ENCODE results near the gene SHROOM1.
"Not testable (repeated sequence)": the region's sequence is repeated elsewhere in the genome, so short reads cannot be mapped to it uniquely, and the experiment has no call there.

The SHROOM1 gene

GRCh38 chr5:132822650-132823480, 7.6 kb downstream of the SHROOM1 start:
- DNase-seq: no peak

- DNase-seq: no peak
Measured at GRCh38 chr5:132821791-132822190, 8.7 kb downstream of the SHROOM1 start.

GRCh38 chr5:132821350-132821749, 9.1 kb downstream of the SHROOM1 start:
- no peak for DNase-seq

GRCh38 chr5:132820162-132820754, 10.2 kb downstream of the SHROOM1 start:
- peak; percentile 70 to 98 for DNase-seq

GRCh38 chr5:132819468-132819867, 11.0 kb downstream of the SHROOM1 start:
- DNase-seq: no peak

GRCh38 chr5:132817011-132817410, 13.4 kb downstream of the SHROOM1 start:
- DNase-seq: no peak

- DNase-seq: no peak
Measured at GRCh38 chr5:132816554-132816953, 13.9 kb downstream of the SHROOM1 start.

GRCh38 chr5:132816083-132816482, 14.4 kb downstream of the SHROOM1 start:
- no peak for DNase-seq

- no peak for DNase-seq
Measured at GRCh38 chr5:132815454-132815853, 15.0 kb downstream of the SHROOM1 start.

- no peak for DNase-seq
Measured at GRCh38 chr5:132814503-132815294, 15.7 kb downstream of the SHROOM1 start.

GRCh38 chr5:132813599-132814502, 16.6 kb downstream of the SHROOM1 start:
- no peak for DNase-seq

- no peak for DNase-seq
Measured at GRCh38 chr5:132812781-132813598, 17.5 kb downstream of the SHROOM1 start, which contains the start of gene SOWAHA. SOWAHA (plus strand) TSS chr5:132813302; CDS start chr5:132813622, 320 bp downstream.

GRCh38 chr5:132812123-132812765, 18.2 kb downstream of the SHROOM1 start:
- DNase-seq: peak; percentile 29 to 31

- no peak for DNase-seq
Measured at GRCh38 chr5:132810605-132811004, 19.8 kb downstream of the SHROOM1 start.

- DNase-seq: no peak
Measured at GRCh38 chr5:132808866-132809265, 21.6 kb downstream of the SHROOM1 start.

- no peak for DNase-seq
Measured at GRCh38 chr5:132808448-132808847, 22.0 kb downstream of the SHROOM1 start.

GRCh38 chr5:132807163-132807838, 23.1 kb downstream of the SHROOM1 start:
- DNase-seq: no peak

GRCh38 chr5:132806804-132807162, 23.7 kb downstream of the SHROOM1 start:
- not testable (repeated sequence) for DNase-seq

- not testable (repeated sequence) for DNase-seq
Measured at GRCh38 chr5:132805872-132806271, 24.6 kb downstream of the SHROOM1 start.

- not testable (repeated sequence) for DNase-seq
Measured at GRCh38 chr5:132804219-132804618, 26.2 kb downstream of the SHROOM1 start.

Measured in inflammatory macrophage treated with lipopolysaccharide for 1 hour (primary cell).